SKM-1 (cell line): Measurements from ENCODE around the gene SMC1B.
"Not testable (repeated sequence)": the region's sequence is repeated elsewhere in the genome, so short reads cannot be mapped to it uniquely, and the experiment has no call there.

ENCODE experiments used
- DNase-seq: peaks from one replicate; lab custom pipeline; 2025; ENCODE audit not compliant: unreplicated experiment; lab: John Stamatoyannopoulos, UW

SMC1B gene

GRCh38 chr22:45352757-45353156 lies 60.6 kb downstream of the SMC1B start:
- DNase-seq, result not testable (repeated sequence)

GRCh38 chr22:45351956-45352355 lies 61.4 kb downstream of the SMC1B start:
- no peak for DNase-seq

DNA sequence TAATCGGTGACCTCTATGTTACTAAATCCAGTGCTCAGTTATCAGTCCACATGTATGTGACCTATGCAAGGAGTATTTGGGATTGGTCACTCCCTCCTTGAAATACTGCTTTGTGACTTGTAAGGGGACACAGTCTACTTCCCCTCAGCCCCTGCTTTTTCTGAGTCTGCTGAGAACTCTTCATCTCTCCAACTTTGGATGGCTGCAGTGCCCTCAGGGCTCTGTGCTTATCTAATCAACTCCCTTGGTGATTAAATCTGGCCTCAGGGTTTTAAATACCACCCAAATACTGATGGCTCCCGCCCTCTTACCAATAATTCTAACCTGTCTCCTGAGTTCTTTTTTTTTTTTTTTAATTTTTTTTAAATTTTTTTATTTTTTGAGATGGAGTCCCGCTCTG lies 63.5 kb downstream of the SMC1B start:
- no peak for DNase-seq

- DNase-seq, result no peak
Observed at GRCh38 chr22:45344334-45344733, 69.1 kb downstream of the SMC1B start.

DNA sequence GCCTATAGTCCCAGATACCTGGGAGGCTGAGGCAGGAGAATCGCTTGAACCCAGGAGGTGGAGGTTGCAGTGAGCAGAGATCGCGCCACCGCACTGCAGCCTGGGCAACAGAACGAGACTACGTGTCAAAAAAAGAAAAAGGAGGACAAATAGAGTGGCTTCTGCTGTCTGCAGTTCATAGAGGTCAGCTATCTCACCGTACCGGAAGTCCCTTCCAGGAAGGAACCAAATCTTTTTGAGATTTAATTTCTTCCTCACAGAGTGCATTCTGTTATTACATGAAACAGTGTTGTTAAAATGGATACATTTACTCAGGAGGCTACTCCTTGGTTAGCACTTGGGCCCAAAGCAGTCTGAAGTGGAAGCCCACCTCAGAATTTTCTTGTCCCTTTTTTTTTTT lies 70.3 kb downstream of the SMC1B start:
- no peak for DNase-seq

GRCh38 chr22:45341498-45341897 lies 71.9 kb downstream of the SMC1B start:
- DNase-seq, result no peak

- DNase-seq, result no peak
Observed at GRCh38 chr22:45340323-45340722, 73.1 kb downstream of the SMC1B start.

GRCh38 chr22:45338795-45339194 lies 74.6 kb downstream of the SMC1B start:
- no peak for DNase-seq

GRCh38 chr22:45337536-45337935 lies 75.9 kb downstream of the SMC1B start:
- no peak for DNase-seq

DNA sequence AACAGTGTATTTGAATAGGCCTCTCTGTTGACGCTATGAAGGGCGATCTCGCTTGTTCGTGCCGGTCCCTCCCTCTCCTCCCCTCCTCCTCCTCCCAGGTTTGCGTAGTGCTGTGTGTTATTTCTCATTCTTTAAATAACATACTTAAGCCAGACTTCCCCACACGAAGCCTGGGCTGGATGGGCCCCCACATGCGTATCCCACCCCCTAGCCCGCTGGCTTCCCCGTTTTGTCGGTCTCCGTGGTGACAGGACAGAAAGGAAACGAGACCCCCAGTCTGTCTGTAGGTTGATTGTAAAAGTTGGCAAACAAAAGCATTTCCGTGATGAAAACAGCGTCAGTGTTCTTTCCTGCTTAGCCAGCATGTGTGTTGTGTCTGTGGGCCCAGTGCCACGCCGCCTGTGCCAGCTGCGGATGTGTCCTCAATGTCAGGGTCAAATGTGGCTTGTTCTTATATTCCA lies 76.4 kb downstream of the SMC1B start:
- DNase-seq, result no peak

DNA sequence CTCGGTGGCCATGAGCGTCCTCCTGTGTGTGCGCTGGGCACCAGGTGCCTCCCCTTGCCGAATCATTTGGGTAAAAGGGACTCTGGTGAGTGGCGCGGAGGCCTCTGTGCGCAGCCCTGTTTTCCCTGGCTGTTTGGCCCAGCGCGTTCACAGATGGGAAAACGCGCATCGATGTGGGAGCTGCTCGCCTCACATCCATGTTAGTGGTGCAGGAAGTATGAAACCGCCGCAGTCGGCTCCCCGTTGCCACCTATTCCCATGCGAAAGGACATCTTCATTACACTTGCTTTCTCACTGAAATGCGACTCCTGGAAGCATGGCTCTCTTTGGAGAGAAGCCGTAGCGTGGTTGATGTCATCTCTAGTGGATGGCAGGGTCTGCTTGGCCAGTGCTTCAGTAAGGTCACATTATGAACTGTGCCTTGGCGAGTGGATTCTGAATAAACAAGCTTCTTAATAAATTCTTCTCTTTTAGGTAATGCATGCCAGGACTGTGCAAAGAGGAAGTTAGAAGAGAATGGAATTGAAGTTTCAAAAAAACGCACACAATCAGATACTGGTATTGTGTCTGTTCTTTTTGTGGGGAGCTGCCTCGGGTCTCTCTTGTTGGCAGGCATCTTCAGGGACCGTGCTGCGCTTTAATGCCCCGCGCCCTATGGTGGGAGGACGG lies 77.4 kb downstream of the SMC1B start:
- no peak for DNase-seq

GRCh38 chr22:45335021-45335818 lies 78.2 kb downstream of the SMC1B start:
- no peak for DNase-seq

- DNase-seq, result no peak
Observed at GRCh38 chr22:45334528-45334927, 78.9 kb downstream of the SMC1B start.

GRCh38 chr22:45334068-45334467 lies 79.3 kb downstream of the SMC1B start:
- DNase-seq, result no peak

DNA sequence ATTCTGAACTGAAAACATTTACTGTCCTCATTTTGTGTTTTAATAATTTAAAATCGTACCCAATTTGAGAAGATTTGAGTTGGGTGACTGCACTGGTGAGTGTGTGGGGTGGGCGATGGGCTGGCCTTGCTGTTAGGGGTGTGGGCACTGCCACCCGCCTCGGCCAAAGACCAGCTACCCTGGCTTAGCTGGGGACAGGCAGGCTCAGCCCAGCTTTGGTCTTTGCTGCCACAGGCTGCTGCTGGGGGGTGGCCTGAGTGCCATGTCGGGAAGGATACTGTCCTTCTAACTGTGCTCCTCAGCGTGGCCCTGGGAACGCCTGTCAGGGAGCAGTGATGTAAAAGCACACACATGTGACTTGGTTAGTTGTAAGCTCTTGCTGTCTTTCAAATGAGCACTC lies 81.4 kb downstream of the SMC1B start:
- DNase-seq, result no peak

DNA sequence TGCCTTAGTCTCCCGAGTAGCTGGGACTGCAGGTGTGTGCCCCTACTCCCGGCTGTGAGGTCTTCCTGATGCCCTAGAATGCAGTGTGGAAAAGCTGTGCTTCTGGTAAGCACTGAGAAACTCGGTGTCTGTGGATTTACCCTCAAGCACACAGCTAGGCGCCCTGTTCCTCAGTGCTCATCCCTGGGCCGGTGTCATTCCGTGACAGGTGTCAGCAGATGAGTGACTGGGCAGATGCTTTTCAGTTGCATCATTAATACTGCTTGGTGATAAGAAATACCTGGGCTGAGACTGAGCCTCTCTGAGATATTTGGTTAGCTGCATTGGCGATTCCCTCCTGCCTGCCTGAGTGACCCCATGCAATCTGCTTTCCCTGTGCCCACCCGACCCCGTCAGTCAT lies 81.9 kb downstream of the SMC1B start:
- no peak for DNase-seq

GRCh38 chr22:45330548-45330947 lies 82.9 kb downstream of the SMC1B start:
- no peak for DNase-seq

- DNase-seq, result no peak
Observed at GRCh38 chr22:45329530-45329936, 83.9 kb downstream of the SMC1B start.

- no peak for DNase-seq
Observed at GRCh38 chr22:45328822-45329529, 84.4 kb downstream of the SMC1B start.

DNA sequence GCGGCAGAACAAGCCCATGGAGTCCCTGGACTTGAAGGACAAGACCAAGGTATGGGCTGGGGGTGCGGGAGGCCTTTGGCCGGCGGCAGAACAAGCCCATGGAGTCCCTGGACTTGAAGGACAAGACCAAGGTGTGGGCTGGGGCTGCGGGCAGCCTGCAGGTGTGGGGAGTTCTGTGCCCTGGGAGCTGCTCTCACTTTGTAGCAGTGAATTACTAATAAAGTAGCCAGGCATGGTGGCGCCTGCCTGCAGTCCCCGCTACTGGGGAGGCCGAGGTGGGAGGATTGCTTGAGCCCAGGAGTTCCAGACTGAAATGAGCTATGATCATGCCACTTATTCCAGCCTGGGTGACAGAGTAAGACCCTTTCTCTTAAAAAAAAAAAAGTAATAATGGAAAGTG lies 85.1 kb downstream of the SMC1B start:
- not testable (repeated sequence) for DNase-seq

- no peak for DNase-seq
Observed at GRCh38 chr22:45324311-45324711, 89.1 kb downstream of the SMC1B start.

GRCh38 chr22:45323695-45324094 lies 89.7 kb downstream of the SMC1B start:
- no peak for DNase-seq
